ENCODE measurements around the gene ABCC5.

DNA sequence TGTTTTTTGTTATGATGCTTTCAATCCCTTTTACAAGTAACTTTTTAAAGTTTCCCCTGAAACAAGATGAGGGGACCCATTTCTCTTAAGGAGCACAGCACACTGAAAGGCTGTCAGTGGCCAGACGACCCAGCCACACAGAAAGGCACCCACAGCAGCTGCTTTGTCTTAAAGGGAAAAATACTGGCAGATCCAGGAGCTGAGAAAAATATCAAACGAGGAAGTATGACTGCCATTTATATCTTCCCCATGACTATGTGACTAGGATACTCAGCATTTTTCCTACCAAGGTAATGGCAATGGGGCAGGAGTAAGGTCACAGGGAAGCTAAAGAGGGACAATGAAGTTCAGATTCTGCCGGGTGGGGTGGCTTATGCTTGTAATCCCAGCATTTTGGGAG is 15.9 kb downstream of the ABCC5 start:
- TF ChIP-seq, protein P1, sequence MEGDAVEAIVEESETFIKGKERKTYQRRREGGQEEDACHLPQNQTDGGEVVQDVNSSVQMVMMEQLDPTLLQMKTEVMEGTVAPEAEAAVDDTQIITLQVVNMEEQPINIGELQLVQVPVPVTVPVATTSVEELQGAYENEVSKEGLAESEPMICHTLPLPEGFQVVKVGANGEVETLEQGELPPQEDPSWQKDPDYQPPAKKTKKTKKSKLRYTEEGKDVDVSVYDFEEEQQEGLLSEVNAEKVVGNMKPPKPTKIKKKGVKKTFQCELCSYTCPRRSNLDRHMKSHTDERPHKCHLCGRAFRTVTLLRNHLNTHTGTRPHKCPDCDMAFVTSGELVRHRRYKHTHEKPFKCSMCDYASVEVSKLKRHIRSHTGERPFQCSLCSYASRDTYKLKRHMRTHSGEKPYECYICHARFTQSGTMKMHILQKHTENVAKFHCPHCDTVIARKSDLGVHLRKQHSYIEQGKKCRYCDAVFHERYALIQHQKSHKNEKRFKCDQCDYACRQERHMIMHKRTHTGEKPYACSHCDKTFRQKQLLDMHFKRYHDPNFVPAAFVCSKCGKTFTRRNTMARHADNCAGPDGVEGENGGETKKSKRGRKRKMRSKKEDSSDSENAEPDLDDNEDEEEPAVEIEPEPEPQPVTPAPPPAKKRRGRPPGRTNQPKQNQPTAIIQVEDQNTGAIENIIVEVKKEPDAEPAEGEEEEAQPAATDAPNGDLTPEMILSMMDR (IDR thresholded peaks at IDR 0.05; ENCODE audit: low read depth, low read length) = no peak
- TF ChIP-seq, protein P2, sequence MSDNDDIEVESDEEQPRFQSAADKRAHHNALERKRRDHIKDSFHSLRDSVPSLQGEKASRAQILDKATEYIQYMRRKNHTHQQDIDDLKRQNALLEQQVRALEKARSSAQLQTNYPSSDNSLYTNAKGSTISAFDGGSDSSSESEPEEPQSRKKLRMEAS (IDR thresholded peaks at IDR 0.05; ENCODE audit: low read depth, low read length) = no peak
- TF ChIP-seq POLR2A (IDR thresholded peaks at IDR 0.05; ENCODE audit: extremely low read depth, insufficient read length) = no peak
- no peak for TF ChIP-seq MYC (IDR thresholded peaks at IDR 0.05; ENCODE audit: low read depth, low read length)

All from NB4 (cell line).